OCI-LY7 (cell line): Measurements from ENCODE around the gene PCNX1.

Experiments
- CTCF ChIP-seq: fragments of 200-600 bp; sonication (generic); conservative IDR thresholded peaks from 2 replicates; pipeline ENCODE4 v1.5.1; 2014; ENCODE audit warnings: mild to moderate bottlenecking, antibody characterized with exemption, low read length, moderate library complexity, mixed read lengths
- EZH2phosphoT487 ChIP-seq: fragments of 200-600 bp; sonication (generic); IDR thresholded peaks from 2 replicates; pipeline ENCODE4 v1.6.1; 2018; ENCODE audit warnings: low read depth, borderline replicate concordance, mild to moderate bottlenecking, mixed run types, antibody characterized with exemption, low read length, moderate library complexity, mixed read lengths

- TF ChIP-seq CTCF (no peak), EZH2phosphoT487 (no peak)
Measured at GRCh38 chr14:70964492-70964891, 57.2 kb downstream of the PCNX1 start.
